OCI-LY3 (cell line): ENCODE data around the gene SASH1.

Experiments
- EZH2phosphoT487 ChIP-seq: fragments of 200-600 bp; shearing (Covaris generic); IDR thresholded peaks from 2 replicates; pipeline ENCODE4 v1.6.1; 2018; ENCODE audit warnings: antibody characterized with exemption, mixed run types, low read depth
- TF ChIP-seq, protein P1 (sequence below): fragments of 200-600, 300-600 bp; sonication (generic); IDR thresholded peaks from 2 replicates; pipeline ENCODE4 v1.5.1; 2014; ENCODE audit warnings: antibody characterized with exemption, low read length, low read depth

DNA sequence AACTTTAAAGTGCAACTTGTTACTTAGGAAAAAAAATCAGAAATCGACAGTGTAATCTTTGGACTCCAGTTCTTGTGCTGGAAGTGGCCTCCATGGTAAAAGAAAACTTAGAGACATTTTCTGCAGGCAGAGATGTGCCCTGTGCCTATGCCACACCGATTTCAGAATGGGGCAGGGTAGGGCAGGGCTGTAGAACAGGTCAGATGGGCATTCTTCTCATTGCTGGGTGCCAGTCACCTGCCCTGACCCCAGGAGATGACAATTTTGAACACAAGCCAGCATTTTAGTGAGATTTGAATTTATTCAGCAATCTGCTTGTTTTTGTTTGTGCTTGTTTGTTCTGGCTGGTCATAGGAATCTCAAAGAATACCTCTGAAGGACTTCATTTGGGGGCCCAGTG is 63.3 kb downstream of the SASH1 start:
- TF ChIP-seq, protein P1, sequence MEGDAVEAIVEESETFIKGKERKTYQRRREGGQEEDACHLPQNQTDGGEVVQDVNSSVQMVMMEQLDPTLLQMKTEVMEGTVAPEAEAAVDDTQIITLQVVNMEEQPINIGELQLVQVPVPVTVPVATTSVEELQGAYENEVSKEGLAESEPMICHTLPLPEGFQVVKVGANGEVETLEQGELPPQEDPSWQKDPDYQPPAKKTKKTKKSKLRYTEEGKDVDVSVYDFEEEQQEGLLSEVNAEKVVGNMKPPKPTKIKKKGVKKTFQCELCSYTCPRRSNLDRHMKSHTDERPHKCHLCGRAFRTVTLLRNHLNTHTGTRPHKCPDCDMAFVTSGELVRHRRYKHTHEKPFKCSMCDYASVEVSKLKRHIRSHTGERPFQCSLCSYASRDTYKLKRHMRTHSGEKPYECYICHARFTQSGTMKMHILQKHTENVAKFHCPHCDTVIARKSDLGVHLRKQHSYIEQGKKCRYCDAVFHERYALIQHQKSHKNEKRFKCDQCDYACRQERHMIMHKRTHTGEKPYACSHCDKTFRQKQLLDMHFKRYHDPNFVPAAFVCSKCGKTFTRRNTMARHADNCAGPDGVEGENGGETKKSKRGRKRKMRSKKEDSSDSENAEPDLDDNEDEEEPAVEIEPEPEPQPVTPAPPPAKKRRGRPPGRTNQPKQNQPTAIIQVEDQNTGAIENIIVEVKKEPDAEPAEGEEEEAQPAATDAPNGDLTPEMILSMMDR = no peak
- TF ChIP-seq EZH2phosphoT487 = no peak
